Tibial artery (tissue), 4 donors: ENCODE data around the gene SORCS2.
"Not testable (repeated sequence)": the region's sequence is repeated elsewhere in the genome, so short reads cannot be mapped to it uniquely, and the experiment has no call there.

Experiments used
- DNase-seq, 2 donors: peaks; one replicate each; pipeline ENCODE4 v3.0.0-alpha.2; 2019
- H3K27ac ChIP-seq, 2 donors: fragments of 200-600 bp; sonication (generic) in 1 of 2; 1 replicate in 1 of 2; 2 replicates in 1 of 2; pipeline ENCODE4 v1.5.1; 2018 to 2019; ENCODE audit warnings: mild to moderate bottlenecking in 1 of 2
- H3K27me3 ChIP-seq, 2 donors: fragments of 200-600 bp; sonication (generic) in 1 of 2; one replicate each; pipeline versions ENCODE4 v1.5.1 to v1.6.0; 2016 to 2019
- H3K36me3 ChIP-seq, 3 donors: fragments of 200-600 bp; sonication (generic) in 2 of 3; one replicate each; pipeline ENCODE4 v1.5.1; 2016 to 2019; ENCODE audit warnings: mild to moderate bottlenecking in 2 of 3
- H3K4me1 ChIP-seq, 4 donors: fragments of 200-600 bp; sonication (generic) in 2 of 4; 1 replicate in 3 of 4; 2 replicates in 1 of 4; pipeline ENCODE4 v1.5.1; 2016 to 2019
- H3K4me3 ChIP-seq, 2 donors: fragments of 200-600 bp; sonication (generic) in 1 of 2; 1 replicate in 1 of 2; 2 replicates in 1 of 2; pipeline ENCODE4 v1.5.1; 2018 to 2019; ENCODE audit warnings: mild to moderate bottlenecking in 2 of 2
- H3K9me3 ChIP-seq, 3 donors: fragments of 200-600 bp; sonication (generic) in 1 of 3; one replicate each; pipeline ENCODE4 v1.5.1; 2016 to 2019
- CTCF ChIP-seq, 2 experiments: fragments of 200-600 bp in 1 of 2; fragments of 450-650 bp in 1 of 2; IDR thresholded peaks; one replicate each; pipeline ENCODE4 v1.5.1; 2017 to 2019; ENCODE audit warnings: antibody characterized with exemption in 2 of 2, mild to moderate bottlenecking in 1 of 2, moderate library complexity in 1 of 2
- intact Hi-C: fragments of 100-400 bp; cut with DNase I; formaldehyde crosslinking; loops from one replicate; pipeline ENCODE4 v1.15.0; 2023; ENCODE audit warnings: low total_unique reads

SORCS2 gene

GRCh38 chr4:7213807-7214206 lies 21.5 kb downstream of the SORCS2 start:
- H3K27ac ChIP-seq = no peak overlapping the region
- no peak for DNase-seq
- no peaks in the 10 kb centered on the region for H3K36me3 ChIP-seq
- no peak for TF ChIP-seq CTCF (IDR thresholded peaks at IDR 0.05)
- intact Hi-C loops = no loop called here
- peaks cover 0 to 5% (median 0%) of the 10 kb centered on the region in 3 donors for H3K9me3 ChIP-seq
- H3K27me3 ChIP-seq = peaks cover 0 to 3% of the 10 kb centered on the region in 2 donors
- no peak overlapping the region for H3K4me3 ChIP-seq
- H3K4me1 ChIP-seq = peaks cover 0 to 5% (median 0%) of the 10 kb centered on the region in 4 donors

GRCh38 chr4:7214359-7214758 lies 22.0 kb downstream of the SORCS2 start:
- no peak for DNase-seq
- Histone ChIP-seq H3K27me3 (peaks cover 0 to 3% of the 10 kb centered on the region in 2 donors), H3K9me3 (peaks cover 0 to 5% (median 0%) of the 10 kb centered on the region in 3 donors), H3K4me1 (peaks cover 0 to 2% (median 0%) of the 10 kb centered on the region in 4 donors), H3K4me3 (no peak overlapping the region), H3K27ac (no peak overlapping the region), H3K36me3 (no peaks in the 10 kb centered on the region)
- TF ChIP-seq CTCF (IDR thresholded peaks at IDR 0.05) = no peak
- intact Hi-C loops = no loop called here

- H3K27ac ChIP-seq, H3K9me3 ChIP-seq, H3K4me3 ChIP-seq, DNase-seq, H3K4me1 ChIP-seq, H3K27me3 ChIP-seq, intact Hi-C loops, H3K36me3 ChIP-seq: not testable (repeated sequence)
Measured at GRCh38 chr4:7215187-7215586, 22.8 kb downstream of the SORCS2 start.

GRCh38 chr4:7217039-7217438 lies 24.7 kb downstream of the SORCS2 start:
- intact Hi-C loops = no loop called here
- Histone ChIP-seq H3K4me3 (no peak overlapping the region), H3K27me3 (peaks cover 0 to 3% of the 10 kb centered on the region in 2 donors), H3K9me3 (peaks cover 0 to 5% (median 0%) of the 10 kb centered on the region in 3 donors), H3K36me3 (no peaks in the 10 kb centered on the region), H3K27ac (no peak overlapping the region), H3K4me1 (no peaks in the 10 kb centered on the region)
- no peak for DNase-seq
- no peak for TF ChIP-seq CTCF (IDR thresholded peaks at IDR 0.05)

GRCh38 chr4:7217474-7218321 lies 25.4 kb downstream of the SORCS2 start:
- intact Hi-C loops = no loop called here
- no peak for DNase-seq

More at GRCh38 chr4:7217474-7218321, 25.4 kb downstream of the SORCS2 start:
- TF ChIP-seq CTCF (IDR thresholded peaks at IDR 0.05) = no peak
- no peak overlapping the region for H3K4me3 ChIP-seq
- H3K27me3 ChIP-seq = peaks cover 0 to 3% of the 10 kb centered on the region in 2 donors
- no peak overlapping the region for H3K27ac ChIP-seq
- H3K36me3 ChIP-seq = no peaks in the 10 kb centered on the region
- peaks cover 0 to 5% (median 0%) of the 10 kb centered on the region in 3 donors for H3K9me3 ChIP-seq
- no peaks in the 10 kb centered on the region for H3K4me1 ChIP-seq
